ENCODE data around the gene ATP6V0E2.

Gene ATP6V0E2

GRCh38 chr7:149864023-149864422, 9.7 kb upstream of the ATP6V0E2 start:
- no peak for DNase-seq (ENCODE audit: low read depth)

DNA sequence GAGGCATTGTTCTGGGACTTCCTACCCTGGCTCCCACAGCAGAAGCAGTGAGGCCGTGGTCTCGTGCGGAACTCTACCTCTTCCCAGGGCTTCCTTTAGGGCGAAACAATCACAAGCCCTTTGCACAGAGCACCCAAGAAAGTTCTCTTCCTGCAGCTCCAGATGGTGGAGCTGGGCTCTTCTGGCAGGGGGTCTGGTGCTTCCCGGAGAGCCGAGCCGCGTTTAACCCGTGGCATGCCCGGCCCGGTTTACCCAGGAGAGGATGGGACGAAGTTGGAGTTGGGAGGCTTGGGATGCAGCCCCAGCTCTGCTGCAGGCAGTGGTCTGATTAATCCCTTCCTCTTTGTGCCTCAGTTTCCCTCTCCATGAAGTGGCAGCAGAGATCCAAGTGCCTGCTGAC, 9.0 kb upstream of the ATP6V0E2 start:
- DNase-seq (ENCODE audit: low read depth): no peak

DNA sequence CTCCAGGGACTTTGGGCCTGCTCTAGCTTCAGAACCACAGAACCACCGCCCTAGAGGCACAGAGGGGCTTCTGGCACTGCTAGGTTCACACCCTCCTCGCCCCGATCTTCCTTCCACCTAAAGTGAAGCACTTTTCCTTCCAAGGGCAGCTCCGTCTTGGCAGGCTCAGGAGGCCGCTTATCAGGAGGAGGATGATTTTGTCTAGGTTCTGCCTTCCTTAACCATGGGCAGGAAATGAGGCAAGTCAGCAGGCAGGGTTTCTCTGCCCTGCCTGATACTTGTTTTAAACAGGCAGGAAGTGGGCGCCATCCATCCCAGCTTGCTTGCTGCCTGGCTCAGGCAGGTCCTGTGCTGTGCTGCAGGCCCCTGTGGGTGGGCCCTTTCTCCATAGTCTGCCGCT, 8.3 kb upstream of the ATP6V0E2 start:
- DNase-seq (ENCODE audit: low read depth): no peak

GRCh38 chr7:149866139-149866778, 7.5 kb upstream of the ATP6V0E2 start:
- no peak for DNase-seq (ENCODE audit: low read depth)

DNA sequence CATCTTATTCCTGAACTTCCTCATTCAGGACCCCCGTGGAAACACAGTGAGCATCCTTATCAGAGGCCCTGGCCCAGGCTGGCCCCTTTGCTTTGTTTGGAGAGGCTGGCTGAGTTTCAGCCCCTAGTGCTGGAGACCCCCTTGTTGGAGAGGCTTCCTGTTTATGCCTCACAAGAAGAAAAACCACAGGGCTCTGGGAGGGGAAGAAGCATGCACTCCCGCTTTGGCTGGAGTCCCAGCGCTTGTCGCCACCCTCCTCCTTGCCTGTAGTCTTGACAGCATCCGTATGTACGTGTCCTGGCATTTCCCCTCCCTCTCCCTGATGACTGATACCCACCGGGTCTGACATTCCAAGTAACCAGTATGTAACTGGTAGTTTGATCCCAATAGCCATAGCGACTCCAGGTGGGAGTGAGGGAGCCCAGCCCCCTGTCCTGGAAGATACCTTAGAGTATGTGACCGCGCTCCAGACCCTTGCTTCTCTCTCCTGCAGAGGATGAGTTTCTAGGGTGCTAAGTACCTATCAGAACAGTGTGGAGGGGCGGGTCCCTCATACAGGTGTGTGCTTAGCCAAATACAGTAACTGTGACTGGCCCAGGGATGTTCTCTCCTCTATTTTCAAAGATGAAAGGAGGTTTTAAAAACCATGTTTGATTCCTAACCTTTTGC, 6.9 kb upstream of the ATP6V0E2 start:
- no peak for DNase-seq (ENCODE audit: low read depth)

- no peak for DNase-seq (ENCODE audit: low read depth)
Measured at GRCh38 chr7:149867762-149868622, 5.8 kb upstream of the ATP6V0E2 start.

DNA sequence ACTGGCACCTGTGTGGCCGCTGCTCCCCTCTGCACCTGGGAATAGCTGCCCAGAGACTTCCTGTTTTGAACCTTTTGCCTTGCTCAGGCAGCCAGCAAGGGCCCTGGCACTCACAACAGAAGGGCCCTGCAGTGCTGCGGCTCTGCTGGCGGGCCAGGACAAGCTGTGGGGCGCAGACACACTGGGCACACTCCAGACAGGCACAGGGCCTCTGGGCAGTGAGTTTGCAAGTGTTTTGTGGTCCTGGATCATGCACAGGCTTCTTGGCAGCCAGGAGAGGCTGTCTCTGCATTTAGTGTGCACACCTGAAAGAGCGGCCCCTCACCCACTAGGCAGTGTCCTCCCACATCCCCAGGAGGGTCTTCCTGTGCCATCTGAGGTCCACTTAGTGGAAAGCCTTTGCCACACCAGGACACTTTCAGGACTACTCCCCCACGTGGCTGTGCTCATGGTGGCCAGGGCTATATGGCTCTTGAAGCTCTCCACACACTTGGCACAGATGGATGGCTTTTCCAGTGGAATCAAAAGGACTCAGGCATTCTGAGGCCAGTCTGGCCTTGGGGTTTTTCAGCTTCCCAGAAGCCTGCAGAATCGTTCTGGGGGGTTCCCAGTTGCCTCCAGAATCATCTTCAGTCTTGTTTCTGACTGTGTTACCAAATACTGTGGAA, 5.0 kb upstream of the ATP6V0E2 start:
- no peak for DNase-seq (ENCODE audit: low read depth)

- DNase-seq (ENCODE audit: low read depth): no peak
Measured at GRCh38 chr7:149869291-149869650, 4.5 kb upstream of the ATP6V0E2 start.

- DNase-seq (ENCODE audit: low read depth): no peak
Measured at GRCh38 chr7:149869867-149870266, 3.9 kb upstream of the ATP6V0E2 start.

DNA sequence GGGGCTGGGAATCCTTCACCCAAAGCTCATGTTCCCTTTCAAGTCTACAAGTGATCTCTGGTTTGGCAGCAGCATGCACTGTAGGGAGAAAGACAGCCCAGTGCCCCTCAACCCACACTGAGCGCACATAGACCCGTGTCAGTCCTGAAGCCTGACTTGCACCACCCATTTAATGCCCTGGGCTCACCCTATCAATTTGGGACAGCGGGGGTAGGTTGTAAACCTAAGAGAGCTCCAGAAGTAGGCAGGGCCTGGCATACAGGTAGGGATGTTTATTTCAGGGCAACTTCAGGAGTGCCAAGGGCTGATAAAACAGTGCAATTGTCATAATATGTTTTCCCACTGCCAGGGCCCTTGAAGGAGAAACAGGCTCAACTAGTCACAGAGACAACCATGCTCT, 3.5 kb upstream of the ATP6V0E2 start:
- no peak for DNase-seq (ENCODE audit: low read depth)

DNA sequence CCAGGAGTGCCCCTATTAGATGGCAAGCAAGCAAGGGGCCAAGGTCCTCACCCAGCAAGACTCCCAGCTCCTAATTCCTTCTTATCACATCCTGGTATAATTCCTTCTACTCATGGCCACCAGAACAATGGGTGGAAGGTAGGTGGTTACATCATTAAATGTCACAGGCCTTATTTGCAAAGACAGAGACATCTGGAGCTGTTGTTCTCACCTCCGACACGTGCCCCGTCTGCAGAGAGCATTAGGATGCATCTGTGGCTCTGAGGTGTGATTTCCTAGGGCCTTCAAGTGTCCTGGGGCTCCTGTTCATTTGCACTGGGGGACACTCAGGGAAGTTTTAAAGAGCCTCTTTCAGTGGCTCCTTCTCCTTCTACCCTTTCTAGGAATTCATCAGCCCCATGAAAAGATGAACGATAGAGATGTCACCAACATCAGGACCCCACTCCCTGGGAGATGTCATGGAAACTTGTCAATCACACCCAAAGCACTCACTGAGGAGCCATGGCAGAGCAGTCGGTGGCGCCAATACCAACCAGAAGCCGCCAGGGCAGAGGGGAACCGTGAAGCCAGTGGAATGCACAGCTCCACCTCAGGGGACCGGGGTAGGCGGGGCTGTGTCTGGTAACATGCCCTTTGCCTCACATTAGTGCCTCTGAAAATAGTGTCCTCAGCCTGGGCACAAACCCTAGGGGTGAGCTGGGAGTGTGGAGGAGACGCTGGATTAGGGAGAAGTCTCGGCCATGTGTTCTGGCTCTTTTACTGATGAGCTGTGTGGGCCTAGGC, 2.9 kb upstream of the ATP6V0E2 start:
- DNase-seq (ENCODE audit: low read depth): no peak

- no peak for DNase-seq (ENCODE audit: low read depth)
Measured at GRCh38 chr7:149871576-149871975, 2.2 kb upstream of the ATP6V0E2 start.

GRCh38 chr7:149872419-149873073, 1.2 kb upstream of the ATP6V0E2 start:
- peak; percentile 79 for DNase-seq (ENCODE audit: low read depth)

- DNase-seq (ENCODE audit: low read depth): no peak
Measured at GRCh38 chr7:149873970-149874643, 338 bp downstream of the ATP6V0E2 start.

DNA sequence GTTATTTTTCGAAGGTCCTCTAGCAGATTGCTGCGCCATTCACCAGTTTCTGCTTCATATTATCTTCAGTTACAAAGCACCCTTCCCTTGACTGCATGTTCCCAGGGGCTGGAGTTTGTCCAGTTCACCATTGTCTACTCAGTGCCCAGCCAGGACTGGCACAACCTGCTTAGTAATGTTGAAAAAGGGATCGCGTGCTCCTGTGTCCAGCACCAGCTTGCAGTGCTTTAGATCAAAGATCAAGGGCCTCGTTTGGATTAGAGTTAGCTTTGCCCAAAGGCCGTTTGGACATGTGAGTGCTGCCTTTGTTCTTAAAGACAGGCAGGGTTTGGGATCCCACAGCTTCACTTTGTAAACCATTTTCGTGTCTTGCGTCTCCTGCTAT, 867 bp downstream of the ATP6V0E2 start:
- no peak for DNase-seq (ENCODE audit: low read depth)

- DNase-seq (ENCODE audit: low read depth): no peak
Measured at GRCh38 chr7:149875396-149875795, 1.6 kb downstream of the ATP6V0E2 start.

- no peak for DNase-seq (ENCODE audit: low read depth)
Measured at GRCh38 chr7:149877890-149878522, 4.2 kb downstream of the ATP6V0E2 start.

DNA sequence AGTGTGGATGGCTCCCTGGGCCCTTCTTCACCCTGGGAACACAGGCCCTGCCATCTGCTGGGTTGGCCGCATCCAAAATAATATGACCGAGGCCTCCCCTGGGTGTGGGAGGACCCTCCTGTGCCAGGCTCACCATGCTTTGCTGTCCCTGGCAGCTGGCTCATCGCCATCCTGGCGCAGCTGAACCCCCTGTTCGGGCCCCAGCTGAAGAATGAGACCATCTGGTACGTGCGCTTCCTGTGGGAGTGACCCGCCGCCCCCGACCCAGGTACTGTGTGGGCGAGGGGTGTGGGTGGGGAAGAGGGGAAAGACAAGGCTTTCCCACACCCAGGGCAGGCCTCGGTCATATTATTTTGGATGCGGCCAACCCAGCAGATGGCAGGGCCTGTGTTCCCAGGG, 4.8 kb downstream of the ATP6V0E2 start:
- DNase-seq (ENCODE audit: low read depth): no peak

GRCh38 chr7:149879271-149879743, 5.5 kb downstream of the ATP6V0E2 start:
- no peak for DNase-seq (ENCODE audit: low read depth)

All from stromal cell of bone marrow (primary cell).